ENCODE results near the gene PVR.
"Not testable (repeated sequence)": the region's sequence is repeated elsewhere in the genome, so short reads cannot be mapped to it uniquely, and the experiment has no call there.

The PVR gene

GRCh38 chr19:44677019-44677811 is 33.5 kb downstream of the PVR start:
- no peak for DNase-seq

- no peak for DNase-seq
Observed at GRCh38 chr19:44680536-44680935, 36.8 kb downstream of the PVR start.

DNA sequence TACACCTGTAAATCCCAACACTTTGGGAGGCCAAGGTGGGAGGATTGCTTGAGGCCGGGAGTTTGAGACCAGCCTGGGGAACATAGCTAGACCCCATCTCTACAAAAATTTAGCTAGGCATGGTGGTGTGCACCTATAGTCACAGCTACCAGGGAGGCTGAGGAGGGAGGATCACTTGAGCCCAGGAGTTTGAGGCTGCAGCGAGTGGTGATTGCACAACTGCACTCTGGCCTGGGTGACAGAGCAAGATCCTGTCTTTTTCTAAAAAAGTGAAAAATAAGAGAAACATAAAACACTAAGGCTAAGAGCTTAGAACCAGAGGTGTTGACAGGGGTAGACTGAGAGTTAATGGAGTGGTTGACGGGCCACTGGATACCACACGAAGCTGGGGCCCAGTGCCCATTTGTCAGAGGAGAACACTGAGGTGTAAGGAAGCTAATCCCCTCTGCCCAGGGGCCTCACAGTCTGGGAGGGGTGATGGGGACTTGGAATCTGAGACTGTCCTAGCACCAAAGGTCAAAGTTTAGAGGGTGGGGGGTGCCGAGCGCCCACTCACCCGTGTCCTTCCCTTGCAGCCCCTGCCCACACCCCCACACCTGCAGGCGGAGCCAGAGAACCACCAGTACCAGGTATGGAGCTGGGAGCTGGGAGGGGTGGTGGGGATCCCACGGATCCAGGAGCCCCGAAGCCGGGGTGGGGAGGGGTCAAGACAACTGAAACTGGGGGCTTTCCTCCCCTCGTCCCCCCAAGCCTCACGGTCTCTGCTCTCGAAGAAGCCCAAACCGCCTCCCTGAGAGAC is 38.5 kb downstream of the PVR start:
- no peak for DNase-seq

GRCh38 chr19:44682807-44683206 is 39.1 kb downstream of the PVR start:
- DNase-seq: no peak

GRCh38 chr19:44683434-44684210 is 39.9 kb downstream of the PVR start:
- no peak for DNase-seq

DNA sequence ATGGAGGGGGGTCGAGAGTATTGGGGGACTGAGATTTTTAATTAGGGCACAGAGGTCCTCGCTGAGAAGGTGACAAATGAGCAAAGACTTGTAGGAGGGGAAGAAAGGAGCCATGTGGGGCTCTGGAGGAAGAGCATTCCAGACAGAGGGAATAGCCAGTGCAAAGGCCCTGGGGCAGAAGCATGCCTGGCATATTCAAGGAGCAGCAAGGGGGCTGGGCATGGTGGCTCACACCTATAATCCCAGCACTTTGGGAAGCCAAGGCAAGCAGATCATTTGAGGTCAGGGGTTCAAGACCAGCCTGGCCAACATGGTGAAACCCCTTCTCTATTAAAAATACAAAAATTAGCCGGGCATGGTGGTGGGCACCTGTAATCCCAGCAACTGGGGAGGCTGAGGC is 40.7 kb downstream of the PVR start:
- DNase-seq: not testable (repeated sequence)

DNA sequence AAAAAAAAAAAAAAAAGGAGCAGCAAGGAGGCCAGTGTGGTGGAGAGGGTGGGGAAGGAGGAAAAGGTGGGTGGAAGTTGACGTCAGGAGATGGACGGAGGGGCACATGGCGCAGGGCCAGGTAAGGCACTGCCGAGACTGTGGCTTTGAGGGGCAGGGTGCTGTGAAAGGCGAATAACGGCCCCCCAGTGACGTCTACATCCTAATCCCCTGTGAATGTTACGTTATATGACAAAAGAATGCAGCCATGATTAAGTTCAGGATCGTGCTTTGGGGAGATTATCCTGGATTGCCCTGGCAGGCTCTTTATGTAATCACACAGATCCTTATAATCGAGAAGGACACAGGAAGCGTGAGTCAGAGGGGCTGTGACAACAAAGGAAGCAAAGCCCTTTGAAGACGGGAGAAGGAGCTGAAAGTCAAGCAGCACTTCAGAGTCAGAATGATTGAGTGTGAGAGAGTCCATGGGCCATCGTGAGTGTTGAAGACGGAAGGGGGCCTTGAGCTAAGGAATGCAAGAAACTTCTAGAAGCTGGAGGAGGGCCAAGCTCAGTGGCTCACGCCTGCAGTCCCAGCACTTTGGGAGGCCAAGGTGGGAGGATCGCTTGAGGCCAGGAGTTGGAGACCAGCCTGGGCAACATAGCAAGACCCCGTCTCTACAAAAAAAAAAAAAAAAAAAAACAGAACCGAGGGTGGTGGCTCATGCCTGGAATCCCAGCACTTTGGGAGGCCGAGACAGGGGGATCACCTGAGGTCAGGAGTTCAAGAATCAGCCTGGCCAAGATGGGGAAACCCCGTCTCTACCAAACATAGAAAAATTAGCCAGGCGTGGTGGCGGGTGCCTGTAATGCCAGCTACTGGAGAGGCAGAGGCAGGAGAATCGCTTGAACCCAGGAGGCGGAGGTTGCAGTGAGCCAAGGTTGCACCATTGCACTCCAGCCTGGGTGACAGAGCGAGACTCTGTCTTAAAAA is 41.5 kb downstream of the PVR start:
- DNase-seq: no peak

DNA sequence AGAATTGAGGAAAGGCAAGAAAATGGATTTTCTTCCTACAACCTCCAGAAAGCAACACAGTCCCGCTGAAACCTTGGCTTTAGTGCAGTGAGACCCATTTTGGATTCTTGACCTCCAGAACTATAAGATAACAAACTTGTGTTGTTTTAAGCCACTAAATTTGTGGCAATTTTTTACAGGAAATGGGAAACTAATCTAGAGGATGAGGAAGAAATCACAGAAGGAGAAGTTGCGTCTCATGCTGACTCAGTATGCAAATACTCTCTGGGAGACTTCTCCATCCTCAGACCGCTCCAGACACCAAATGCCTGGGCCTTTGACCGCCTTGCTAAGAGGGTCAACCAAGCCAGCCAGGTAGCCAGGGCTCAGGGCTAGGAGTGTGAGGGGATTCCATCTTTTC is 42.2 kb downstream of the PVR start:
- DNase-seq: no peak

DNA sequence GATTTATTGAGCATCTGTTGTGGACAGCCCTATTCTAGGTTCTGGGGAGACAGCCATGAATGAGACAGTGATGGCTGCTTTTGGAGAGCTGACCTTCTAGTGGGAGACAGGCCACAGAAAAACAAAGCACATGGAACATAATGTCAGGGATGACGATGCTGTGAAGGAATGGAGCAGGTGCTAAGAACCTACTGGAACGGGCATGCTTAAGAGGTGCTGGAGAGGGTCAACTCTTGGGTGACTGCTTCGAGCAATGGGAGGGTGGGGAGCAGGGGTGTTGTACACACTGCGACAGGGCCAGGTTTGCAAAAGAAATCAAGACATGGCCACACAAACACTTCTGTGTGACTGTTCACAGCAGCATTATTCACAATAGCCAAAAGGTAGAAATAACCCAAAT is 43.2 kb downstream of the PVR start:
- no peak for DNase-seq

DNA sequence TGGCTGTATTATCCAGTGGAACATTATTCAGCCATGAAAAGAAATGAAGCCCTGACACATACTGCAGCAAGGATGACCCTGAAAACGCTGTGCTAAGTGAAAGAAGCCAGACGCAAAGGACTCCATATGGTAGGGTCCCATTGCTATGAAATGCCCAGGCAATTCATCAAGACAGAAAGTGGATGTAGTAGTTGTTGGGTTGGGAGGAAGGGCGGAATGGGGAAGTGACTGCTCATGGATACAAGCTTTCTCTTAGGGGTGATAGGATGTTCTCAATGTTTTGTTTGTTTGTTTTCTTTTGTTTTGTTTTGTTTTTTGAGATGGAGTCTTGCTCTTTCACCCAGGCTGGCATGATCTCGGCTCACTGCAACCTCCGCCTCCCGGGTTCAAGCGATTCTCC is 44.2 kb downstream of the PVR start:
- DNase-seq: no peak

DNA sequence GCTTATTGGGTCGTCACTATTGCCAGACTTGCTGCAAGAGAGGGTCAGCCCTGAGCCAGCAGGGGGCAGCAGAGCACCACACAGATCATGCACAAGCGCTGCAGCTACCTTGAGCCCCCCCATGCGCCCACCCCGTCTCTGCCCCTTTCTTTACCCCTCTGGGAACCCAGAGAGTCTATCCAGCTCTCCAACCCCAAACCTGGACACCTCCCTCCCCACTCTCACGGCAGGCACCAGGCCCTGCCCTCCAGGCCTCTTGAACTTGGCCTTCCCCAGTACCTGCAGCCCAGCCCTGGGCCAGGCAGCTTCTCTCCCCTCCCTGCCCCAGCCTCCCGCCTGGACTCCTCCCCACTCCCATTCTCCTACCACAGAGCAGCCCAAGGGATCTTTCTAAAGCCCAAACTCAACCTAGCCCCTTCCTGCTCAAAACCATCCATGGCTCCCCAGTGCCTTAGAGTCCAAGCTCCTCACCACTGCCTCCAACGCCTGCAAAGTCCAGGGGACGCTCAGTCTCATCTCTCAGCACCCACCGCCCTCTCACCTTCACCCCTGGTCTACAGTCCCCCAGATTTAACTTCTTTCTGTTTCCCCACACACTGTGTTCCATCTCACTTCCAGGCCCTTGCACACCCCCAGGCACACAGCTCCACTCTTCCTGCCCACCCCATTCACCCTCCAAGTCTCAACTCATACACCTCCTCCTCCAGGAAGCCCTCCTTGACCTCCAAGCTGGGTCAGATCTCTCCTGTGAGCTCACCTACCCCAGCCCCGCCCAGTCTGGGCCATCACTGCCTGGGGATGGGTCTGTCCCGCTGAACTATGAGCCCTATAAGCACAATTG is 45.8 kb downstream of the PVR start:
- peak; percentile 84 for DNase-seq

GRCh38 chr19:44690131-44690440 is 46.4 kb downstream of the PVR start:
- DNase-seq: no peak

DNA sequence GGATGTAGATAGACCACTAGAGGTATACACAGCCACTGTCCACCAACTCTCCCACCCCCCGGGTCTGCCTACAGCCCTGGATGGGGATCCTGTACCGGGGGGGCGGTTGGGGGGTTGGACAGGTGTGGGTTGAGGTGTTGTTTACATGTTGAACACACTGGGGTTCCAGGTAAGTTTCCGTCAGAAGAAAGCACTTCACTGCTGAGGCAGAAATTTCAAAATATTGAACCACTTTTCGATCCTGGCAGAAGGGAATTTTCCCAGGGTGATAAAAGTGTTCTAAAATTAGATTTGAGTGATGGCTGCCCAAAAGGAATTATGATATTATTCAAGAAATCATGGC is 48.6 kb downstream of the PVR start:
- no peak for DNase-seq

- DNase-seq: peak; percentile 28
Observed at GRCh38 chr19:44694184-44694579, 50.5 kb downstream of the PVR start.

DNA sequence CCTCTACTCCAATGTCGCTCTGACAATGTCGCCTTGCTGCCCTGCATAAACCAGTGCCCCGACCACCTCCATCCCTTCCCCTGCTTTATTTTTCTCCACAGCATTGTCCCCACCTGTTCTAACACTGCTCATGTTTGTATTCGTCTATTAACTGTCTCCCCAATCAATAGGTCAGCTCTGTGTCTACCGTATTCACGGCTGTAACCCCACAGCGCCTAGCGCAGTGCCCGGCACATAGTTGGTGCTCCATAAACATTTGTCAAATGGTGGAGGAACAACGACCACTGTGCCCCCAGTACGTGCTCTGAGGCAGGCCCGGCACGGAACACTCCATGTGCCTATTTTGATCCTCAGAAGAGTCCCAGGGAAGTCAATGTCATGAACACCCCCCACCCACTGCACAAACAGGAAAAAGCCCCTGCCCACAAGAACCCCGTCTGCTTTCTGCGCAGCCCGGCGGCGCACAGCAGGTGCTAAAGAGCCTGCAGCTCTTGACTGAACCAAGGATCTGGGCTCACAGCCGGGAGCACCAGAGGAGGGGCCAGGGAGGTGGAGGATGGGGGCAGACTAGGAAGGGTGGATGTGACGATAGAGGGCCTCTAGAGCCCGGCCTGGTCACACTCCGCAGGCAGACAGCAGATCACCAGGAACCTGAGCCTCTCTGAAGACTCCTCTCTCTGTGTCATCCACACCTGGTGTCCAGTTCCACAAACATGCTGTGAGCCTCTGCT is 53.4 kb downstream of the PVR start:
- no peak for DNase-seq

DNA sequence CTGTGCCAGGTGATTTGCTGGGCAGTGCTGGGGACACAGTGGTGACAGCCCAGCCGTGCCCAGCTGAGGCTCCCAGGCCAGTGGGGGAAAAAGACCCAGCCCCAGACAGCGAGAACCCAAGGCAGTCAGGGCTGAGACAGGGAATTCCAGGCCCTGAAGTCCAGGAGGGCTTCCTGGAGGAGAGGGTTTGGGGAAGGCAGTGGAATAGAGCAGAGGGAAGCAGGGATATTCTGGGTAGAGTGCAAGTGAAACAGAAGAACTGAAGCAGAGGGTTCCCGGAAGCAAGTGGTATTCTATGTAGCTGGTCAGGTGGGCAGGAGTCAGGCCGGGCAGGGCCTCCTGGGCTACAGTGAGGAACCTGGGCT is 53.9 kb downstream of the PVR start:
- no peak for DNase-seq

DNA sequence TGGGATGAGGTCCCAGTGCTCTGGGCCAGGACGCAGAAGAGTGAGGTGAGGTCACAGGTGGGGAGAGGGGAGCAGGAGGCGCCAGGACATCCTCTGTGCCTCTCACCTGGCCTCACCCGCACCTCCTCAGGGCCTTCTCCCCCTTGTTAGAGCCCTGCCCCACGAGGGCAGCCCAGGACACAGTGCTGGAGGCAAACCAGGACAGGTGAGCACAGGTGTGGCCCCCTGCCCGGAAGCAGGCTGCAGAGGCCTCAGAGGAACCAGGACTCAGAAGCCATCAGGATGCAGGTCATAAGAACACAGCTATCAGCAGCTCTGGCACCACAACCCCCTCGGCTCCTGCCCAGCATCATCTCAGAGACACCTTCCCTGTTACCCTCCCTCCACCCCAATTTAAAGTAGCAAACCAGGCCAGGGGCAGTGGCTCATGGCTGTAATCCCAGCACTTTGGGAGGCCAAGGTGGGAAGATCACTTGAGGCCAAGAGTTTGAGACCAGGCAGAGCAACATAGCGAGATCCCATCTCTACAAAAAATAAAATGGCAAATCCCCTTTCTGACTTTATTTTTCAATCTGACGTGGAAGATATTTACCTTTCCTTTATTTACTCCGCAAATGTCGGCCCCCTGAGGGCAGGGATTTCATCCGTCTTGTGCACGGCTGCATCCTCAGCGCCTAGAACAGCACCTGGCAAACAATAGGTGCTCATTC is 54.9 kb downstream of the PVR start, which contains the start of gene CEACAM16:
Gene CEACAM16, plus strand, starts transcription at position 660 of the 710 bp plus-strand sequence. CDS start 2,306 bp downstream, outside the sequence.
- DNase-seq: no peak

- DNase-seq: no peak
Observed at GRCh38 chr19:44700547-44700946, 56.8 kb downstream of the PVR start.

DNA sequence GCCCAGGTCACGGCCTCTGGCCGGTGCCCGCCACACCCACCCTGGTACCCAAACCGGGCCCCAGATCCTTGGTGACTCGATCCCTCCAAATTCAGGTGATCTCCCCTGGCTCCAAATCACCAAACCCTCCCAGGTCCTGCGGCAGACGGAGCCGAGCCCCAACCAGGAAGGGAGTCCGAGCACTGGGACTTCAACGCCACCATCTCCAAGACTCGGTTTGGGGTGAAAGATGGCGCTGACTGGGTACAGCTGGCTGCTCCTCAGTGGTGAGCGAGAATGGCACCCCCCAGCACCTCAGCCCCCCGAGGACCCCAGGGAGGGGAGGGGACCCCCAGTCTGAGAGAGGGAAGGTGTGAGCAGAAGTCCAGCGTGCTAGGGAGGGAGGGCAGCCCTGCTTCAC is 57.5 kb downstream of the PVR start:
- DNase-seq: no peak

DNA sequence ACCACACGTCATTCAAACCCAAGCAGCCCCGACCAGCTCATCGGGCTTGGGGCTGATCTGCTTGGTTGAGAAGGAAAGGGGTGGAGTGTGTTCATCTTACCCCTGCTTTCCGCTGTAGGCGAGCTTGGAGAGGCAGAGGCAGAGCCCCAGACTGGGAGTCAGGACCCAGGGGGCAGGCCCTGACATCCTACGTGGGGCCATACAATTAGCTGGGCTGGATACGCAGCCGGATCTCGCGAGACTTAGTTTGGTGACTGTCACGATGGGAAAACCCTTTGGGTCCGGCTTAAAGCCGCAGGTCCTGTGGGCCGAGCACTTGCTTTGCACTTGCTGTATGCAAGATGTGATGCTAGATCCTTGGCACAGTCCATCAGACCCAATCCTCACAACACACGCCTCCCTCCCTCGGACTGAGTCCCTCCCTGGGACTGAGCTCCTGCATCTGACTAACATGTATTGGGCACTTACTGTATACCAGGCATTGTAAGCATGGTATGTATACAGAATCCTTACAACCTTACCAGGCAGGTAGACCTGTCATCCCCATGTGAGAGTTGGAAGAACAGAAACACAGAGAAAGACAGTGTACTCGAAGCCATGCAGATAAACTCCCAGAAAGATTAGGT is 59.0 kb downstream of the PVR start:
- DNase-seq: no peak

Data from activated naive CD4-positive, alpha-beta T cell treated with anti-CD3 and anti-CD28 coated beads, Interleukin-2, amount 50 U/mL, for 16 hours (primary cell).